ENCODE data around the gene NHLRC1. TPM values are rescaled to one million over a fixed set of nuclear protein-coding genes. Genes with fewer than 3 reads are reported as not detected.

Gene NHLRC1
- total and polyA plus RNA-seq, 9 of the 15 experiments (the other 6 are each of a cell fraction or from before 2014, with no cell fraction given) = not detected

DNA sequence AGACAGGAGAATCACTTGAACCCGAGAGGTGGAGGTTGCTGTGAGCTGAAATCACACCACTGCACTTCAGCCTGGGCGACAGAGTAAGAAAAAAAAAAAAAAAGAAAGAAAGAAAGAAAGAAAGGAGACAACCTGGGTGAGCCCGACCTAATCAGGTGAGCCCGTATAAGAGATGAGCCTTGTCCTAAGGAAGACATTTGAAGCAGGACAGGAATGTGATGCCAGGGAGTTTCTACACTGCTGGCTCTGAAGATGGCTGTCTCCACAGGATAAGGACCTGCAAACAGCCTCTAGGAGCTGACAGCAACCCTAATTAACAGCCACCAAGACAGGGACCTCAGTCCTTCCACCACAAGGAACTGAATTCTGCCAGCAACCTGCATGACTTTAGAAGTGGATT lies 41.9 kb downstream of the NHLRC1 start:
- CTCF ChIA-PET (ENCODE audit: low intra/inter-chr PET ratio) = interaction anchor here (0.6 kb wide), 1 partner anchor 238 kb away, joined by 4 read pairs; no protein-coding TSS in a partner anchor
- H4K20me1 ChIP-seq (replicated peaks; ENCODE audit: control insufficient read depth, insufficient read depth, low read length) = no peaks in the 10 kb centered on the region
- peak; percentile 35; the same call in 2 of the 3 replicates for ATAC-seq
- H3K9ac ChIP-seq (ENCODE audit: insufficient read depth in 1 of 2, low read depth in 2 of 2, low read length in 2 of 2) = no peak overlapping the region
- no peak for FAIRE-seq
- POLR2A ChIA-PET = no interaction called here
- H3K9me3 ChIP-seq (replicated peaks; ENCODE audit: control insufficient read depth, insufficient read depth, low read depth, low read length) = peaks cover 4% of the 10 kb centered on the region
- no peak for DNase-seq (ENCODE audit: extremely low read depth in 1 of 4, low spot score in 3 of 4)
- H3K79me2 ChIP-seq (ENCODE audit: control insufficient read depth, insufficient read depth, low read length) = no peaks in the 10 kb centered on the region
- H3K4me1 ChIP-seq (replicated peaks in 1 of 2; ENCODE audit: control insufficient read depth in 2 of 2, insufficient read depth in 2 of 2, low read length in 2 of 2) = no peaks in the 10 kb centered on the region; a peak in 1 of 5 replicates
- no TSS peak for BruUV-seq (replicated peaks)
- H3K27me3 ChIP-seq (ENCODE audit: control insufficient read depth in 2 of 2, insufficient read depth in 2 of 2, low read length in 2 of 2) = no peaks in the 10 kb centered on the region
- in situ Hi-C loops (cut with MboI) = no loop called here
- 38% methylated on average over 3 of the region's 4 CpGs for WGBS (ENCODE audit: insufficient coverage, low coverage, missing lambda C conversion rate)
- no peak overlapping the region for H3K27ac ChIP-seq (ENCODE audit: extremely low read depth, low read depth, low read length)
- H3K9me1 ChIP-seq (ENCODE audit: control insufficient read depth, insufficient read depth, low read length) = no peaks in the 10 kb centered on the region
- no peak overlapping the region for H2AFZ ChIP-seq (ENCODE audit: low read depth, low read length)
- H3K4me2 ChIP-seq (ENCODE audit: insufficient read depth, low read length) = no peak overlapping the region
- no peak overlapping the region for H3K4me3 ChIP-seq
- intact Hi-C loops (cut with micrococcal nuclease) = no loop called here
- TF ChIP-seq ZNF134 (CRISPR knock-in tag; conservative IDR thresholded peaks at IDR 0.05) = peak; percentile 91
- no peak for TF ChIP-seq HES1 (IDR thresholded peaks at IDR 0.05; ENCODE audit: low read depth)
- no peaks in the 10 kb centered on the region for H3K36me3 ChIP-seq (ENCODE audit: control insufficient read depth, insufficient read depth, low read length)

- H3K4me3 ChIP-seq = no peak overlapping the region
- H3K9me3 ChIP-seq (replicated peaks; ENCODE audit: control insufficient read depth, insufficient read depth, low read depth, low read length) = peaks cover 5% of the 10 kb centered on the region
- FAIRE-seq (no peak), ATAC-seq (no peak), DNase-seq (ENCODE audit: extremely low read depth in 1 of 4, low spot score in 3 of 4) (no peak)
- no peak overlapping the region for H3K27ac ChIP-seq (ENCODE audit: extremely low read depth, low read depth, low read length)
- in situ Hi-C loops (cut with MboI) = no loop called here
- TF ChIP-seq JUNB (CRISPR knock-in tag; conservative IDR thresholded peaks at IDR 0.05) (no peak), SMAD4 (CRISPR knock-in tag; conservative IDR thresholded peaks at IDR 0.05) (no peak), MCM7 (IDR thresholded peaks at IDR 0.05) (no peak), ATF7 (IDR thresholded peaks at IDR 0.05) (no peak), FOXJ3 (CRISPR knock-in tag; IDR thresholded peaks at IDR 0.05) (no peak), RFX7 (CRISPR knock-in tag; IDR thresholded peaks at IDR 0.05) (no peak)
- no peak overlapping the region for H3K4me2 ChIP-seq (ENCODE audit: insufficient read depth, low read length)
- no peaks in the 10 kb centered on the region for H3K79me2 ChIP-seq (ENCODE audit: control insufficient read depth, insufficient read depth, low read length)
- no peak overlapping the region for H2AFZ ChIP-seq (ENCODE audit: low read depth, low read length)
- 45% methylated on average over 3 of the region's 3 CpGs for WGBS (ENCODE audit: insufficient coverage, low coverage, missing lambda C conversion rate)
- no peaks in the 10 kb centered on the region for H3K27me3 ChIP-seq (ENCODE audit: control insufficient read depth in 2 of 2, insufficient read depth in 2 of 2, low read length in 2 of 2)
- no peaks in the 10 kb centered on the region for H3K36me3 ChIP-seq (ENCODE audit: control insufficient read depth, insufficient read depth, low read length)
- no TSS peak for BruUV-seq (replicated peaks)
- ChIA-PET CTCF (ENCODE audit: low intra/inter-chr PET ratio) (no interaction called here), POLR2A (no interaction called here)
- intact Hi-C loops (cut with micrococcal nuclease) = no loop called here
- H3K4me1 ChIP-seq (replicated peaks in 1 of 2; ENCODE audit: control insufficient read depth in 2 of 2, insufficient read depth in 2 of 2, low read length in 2 of 2) = no peaks in the 10 kb centered on the region; a peak in 1 of 5 replicates
- H3K9ac ChIP-seq (ENCODE audit: insufficient read depth in 1 of 2, low read depth in 2 of 2, low read length in 2 of 2) = no peak overlapping the region
- no peaks in the 10 kb centered on the region for H4K20me1 ChIP-seq (replicated peaks; ENCODE audit: control insufficient read depth, insufficient read depth, low read length)
- no peaks in the 10 kb centered on the region for H3K9me1 ChIP-seq (ENCODE audit: control insufficient read depth, insufficient read depth, low read length)
Observed at GRCh38 chr6:18078866-18079265, 43.6 kb downstream of the NHLRC1 start.

Measured in K562 (cell line).